IPS-18c (cell line): Measurements from ENCODE around the gene ITPKC.
A peak's percentile ranks its signal among the peaks of the same experiment; 100 is the strongest.
"Not testable (repeated sequence)": the region's sequence is repeated elsewhere in the genome, so short reads cannot be mapped to it uniquely, and the experiment has no call there.

Source experiments
- H3K4me3 ChIP-seq: 2 replicates; pipeline ENCODE4 v1.7.0; 2013; ENCODE audit warnings: low read depth, mild to moderate bottlenecking, low read length, moderate library complexity; ENCODE audit not compliant: insufficient read depth
- H3K9me3 ChIP-seq: one replicate; pipeline ENCODE4 v1.6.1; 2013; ENCODE audit warnings: mild to moderate bottlenecking, low read length, moderate library complexity; ENCODE audit not compliant: control insufficient read depth, insufficient read depth

ITPKC gene

DNA sequence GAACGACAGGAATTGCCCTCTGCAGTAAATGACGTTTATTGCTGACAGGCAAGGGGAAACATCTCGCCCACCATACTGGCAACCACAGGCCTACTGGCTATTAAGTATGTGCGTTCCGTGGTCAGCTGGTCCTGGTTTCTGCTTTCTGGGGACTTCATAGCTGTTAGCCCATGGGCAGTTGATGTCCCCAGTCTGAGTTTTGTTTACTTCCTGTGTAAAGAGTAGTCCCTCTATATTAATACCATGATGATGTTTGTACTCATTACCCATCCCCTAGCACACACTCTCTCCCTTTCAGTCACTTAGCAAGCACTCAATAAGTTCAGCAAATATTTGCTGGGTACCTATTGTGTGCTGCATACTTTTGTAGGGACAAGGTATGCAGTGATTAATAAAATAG lies 52.0 kb downstream of the ITPKC start:
- no peak overlapping the region for H3K4me3 ChIP-seq
- no peaks in the 10 kb centered on the region for H3K9me3 ChIP-seq

DNA sequence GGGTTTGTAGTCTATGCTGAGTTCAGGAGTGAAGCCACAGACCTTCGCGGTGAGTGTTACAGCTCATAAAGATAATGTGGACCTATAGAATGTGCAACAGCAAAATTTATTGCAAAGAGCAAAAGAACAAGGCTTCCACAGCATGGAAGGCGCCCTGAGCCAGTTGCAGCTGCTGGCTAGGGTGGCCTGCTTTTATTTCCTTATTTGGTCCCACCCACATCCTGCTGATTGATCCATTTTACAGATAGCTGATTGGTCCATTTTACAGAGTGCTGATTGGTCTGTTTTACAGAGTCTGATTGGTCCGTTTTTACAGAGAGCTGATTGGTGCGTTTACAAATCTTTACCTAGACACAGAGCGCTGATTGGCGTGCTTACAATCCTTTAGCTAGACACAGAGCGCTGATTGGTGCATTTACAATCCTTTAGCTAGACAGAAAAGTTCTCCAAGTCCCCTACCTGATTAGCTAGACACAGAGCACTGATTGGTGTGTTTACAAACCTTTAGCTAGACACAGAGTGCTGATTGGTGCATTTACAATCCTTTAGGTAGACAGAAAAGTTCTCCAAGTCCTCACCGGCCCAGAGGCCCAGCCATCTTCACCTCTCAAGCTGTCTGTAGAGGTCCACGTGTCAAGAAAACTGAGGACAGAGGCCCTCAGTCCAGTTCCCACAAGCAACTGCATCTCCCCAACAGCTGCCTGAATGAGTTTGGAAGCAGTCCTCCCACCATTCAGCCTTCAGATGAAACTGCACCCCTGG lies 54.4 kb downstream of the ITPKC start:
- H3K9me3 ChIP-seq, H3K4me3 ChIP-seq: not testable (repeated sequence)

DNA sequence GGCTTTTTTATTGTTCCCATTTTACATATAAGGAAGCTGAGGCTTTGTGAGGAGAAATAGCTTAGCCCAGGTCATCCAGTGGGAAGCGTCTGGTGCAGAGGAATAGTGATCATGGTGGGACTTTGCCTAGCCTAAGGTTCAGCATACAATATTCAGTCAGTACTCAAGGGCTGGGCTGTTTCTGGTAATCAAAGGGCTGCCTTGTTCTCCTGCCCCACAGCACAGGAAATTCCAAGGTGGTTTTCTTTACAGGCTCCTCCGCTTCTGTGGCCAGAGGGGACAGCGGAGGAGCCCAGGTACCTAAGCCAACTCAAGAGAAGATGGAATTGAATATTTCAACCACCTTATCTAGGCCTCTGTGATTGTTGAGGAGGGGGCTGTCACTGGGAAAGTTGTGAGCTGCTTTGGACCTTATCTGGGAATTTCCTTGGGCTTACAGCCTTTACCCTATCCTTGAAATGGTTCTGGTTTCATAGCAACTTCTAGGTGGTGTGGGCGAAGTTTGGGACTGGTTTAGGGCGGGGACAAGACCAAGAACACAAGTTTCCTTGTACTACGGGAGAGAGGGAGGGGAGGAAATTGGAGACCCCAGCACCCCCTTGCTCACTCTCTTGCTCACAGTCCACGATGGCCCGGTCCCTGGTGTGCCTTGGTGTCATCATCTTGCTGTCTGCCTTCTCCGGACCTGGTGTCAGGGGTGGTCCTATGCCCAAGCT lies 58.2 kb downstream of the ITPKC start, which contains the start of gene MIA:
Gene MIA (plus strand): TSS at position 606 of the 716 bp plus-strand sequence. CDS start 22 bp downstream, at position 628.
- Histone ChIP-seq H3K4me3 (no peak within 1 kb of the TSS), H3K9me3 (no peaks in the 10 kb centered on the region)

DNA sequence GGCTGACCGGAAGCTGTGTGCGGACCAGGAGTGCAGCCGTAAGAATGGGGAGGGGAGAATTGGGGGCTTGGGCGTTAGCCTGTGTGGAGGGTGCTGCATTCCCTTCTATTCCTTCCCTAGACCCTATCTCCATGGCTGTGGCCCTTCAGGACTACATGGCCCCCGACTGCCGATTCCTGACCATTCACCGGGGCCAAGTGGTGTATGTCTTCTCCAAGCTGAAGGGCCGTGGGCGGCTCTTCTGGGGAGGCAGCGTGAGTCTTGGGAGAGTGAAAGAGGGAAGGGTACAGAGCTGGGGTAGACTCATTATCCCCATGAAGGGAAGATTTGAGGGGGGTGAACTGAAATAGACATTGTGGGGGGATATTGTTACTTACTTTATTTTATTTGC lies 58.7 kb downstream of the ITPKC start:
- no peaks in the 10 kb centered on the region for H3K9me3 ChIP-seq

DNA sequence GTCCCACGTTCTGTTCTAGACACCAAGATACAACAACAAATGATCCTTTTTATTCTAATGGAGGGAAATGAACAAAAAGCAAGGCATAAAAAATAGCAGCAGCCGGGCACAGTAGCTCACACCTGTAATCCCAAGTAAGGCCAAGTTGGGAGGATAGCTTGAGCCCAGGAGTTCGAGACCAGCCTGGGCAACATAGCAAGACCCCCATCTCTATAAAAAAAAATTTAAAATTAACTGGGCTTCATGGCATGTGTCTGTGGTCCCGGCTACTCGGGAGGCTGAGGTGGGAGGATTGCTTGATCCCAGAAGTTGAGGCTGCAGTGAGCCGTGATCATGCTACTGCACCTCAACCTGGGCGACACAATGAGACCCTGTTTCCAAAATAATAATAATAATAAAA lies 59.5 kb downstream of the ITPKC start:
- H3K9me3 ChIP-seq, result no peaks in the 10 kb centered on the region
- no peak overlapping the region for H3K4me3 ChIP-seq

More for the DNA sequence above, 58.7 kb downstream of the ITPKC start:
- H3K4me3 ChIP-seq, result no peak overlapping the region

DNA sequence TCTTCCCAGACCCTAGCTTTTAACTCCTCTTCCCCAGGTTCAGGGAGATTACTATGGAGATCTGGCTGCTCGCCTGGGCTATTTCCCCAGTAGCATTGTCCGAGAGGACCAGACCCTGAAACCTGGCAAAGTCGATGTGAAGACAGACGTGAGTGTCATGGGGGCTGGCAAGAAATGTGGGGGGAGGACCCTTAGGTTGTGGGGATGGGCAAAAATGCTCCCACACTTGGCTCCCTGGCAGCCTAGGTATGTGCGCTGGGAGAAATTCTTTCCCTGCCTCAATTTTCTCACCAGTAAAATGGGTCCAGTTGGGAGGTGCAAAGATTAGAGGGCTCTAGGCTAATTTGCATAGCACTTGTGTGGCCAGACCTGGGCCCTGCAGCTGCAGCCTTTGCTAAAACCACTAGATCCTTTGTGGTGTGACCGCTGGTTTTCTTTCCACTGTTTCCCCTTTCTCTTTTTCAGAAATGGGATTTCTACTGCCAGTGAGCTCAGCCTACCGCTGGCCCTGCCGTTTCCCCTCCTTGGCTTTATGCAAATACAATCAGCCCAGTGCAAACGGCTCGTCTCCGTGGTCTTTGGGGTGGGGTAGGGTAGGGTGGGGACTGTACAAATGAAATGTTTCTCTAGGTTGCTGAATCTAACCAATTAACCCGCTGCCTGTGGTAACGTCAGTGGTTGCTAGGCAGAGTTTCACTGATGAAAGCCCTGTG lies 60.2 kb downstream of the ITPKC start:
- Histone ChIP-seq H3K9me3 (no peaks in the 10 kb centered on the region), H3K4me3 (peak overlapping the region; percentile 67)

DNA sequence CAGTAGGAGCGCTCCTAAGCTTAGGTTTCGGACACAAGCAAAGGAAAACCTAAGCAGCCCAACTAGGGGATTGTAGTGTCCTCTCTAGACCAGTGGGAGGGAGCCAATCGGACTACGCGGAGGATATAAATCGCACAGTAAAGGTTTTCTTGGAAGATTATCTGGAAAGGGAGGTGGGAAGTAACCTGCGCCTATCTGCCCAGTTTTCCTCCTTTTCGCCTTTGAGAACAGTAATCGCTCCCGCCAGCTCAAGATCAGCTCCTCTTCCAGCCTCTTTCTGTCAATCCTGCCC lies 60.7 kb downstream of the ITPKC start:
- no peaks in the 10 kb centered on the region for H3K9me3 ChIP-seq
- H3K4me3 ChIP-seq, result peak overlapping the region; percentile 67; the same call in 1 of the 2 replicates

DNA sequence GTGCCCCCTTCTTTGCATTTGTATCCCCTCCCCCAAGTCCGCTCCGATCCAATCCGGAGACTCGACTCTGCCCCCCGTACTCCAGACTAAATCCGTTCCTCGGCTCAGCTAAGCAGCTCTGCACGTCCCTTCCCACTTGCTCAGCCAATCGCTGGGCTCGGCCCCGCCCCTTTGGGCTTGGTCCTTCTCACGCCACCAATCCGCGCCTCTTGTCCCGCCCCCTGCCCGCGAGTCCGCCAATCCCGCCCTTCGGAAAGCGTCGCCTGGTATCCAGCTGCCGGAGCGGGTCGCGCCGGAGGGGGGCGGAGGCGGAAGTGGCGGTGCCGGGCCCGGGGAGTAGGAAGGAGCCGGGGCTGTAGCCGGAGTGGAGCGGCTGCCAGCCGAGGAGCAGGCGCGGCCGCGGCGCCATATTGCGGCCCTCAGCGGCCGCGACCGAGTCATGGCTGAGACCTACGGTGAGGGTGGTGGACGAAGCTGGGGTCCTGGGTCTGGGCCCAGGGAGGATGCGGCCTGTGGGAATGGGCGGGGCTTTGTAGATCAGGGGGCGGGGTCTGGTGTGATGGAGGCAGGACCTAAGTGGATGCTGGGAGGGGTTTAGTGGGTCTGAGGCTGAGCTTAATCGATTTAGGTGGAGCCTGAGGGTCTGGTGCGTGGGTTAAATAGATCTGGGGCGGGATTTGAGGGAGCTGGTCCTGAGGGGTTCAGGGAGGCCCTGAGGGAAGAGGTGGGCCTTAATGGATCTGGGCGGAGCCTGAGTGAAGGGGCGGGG lies 61.2 kb downstream of the ITPKC start, which contains the start of gene RAB4B:
Gene RAB4B (plus strand): TSS at position 311 of the 769 bp plus-strand sequence. CDS start 129 bp downstream, at position 440.
- H3K4me3 ChIP-seq, result peak within 1 kb of the TSS; percentile 95
- H3K9me3 ChIP-seq, result no peaks in the 10 kb centered on the region

DNA sequence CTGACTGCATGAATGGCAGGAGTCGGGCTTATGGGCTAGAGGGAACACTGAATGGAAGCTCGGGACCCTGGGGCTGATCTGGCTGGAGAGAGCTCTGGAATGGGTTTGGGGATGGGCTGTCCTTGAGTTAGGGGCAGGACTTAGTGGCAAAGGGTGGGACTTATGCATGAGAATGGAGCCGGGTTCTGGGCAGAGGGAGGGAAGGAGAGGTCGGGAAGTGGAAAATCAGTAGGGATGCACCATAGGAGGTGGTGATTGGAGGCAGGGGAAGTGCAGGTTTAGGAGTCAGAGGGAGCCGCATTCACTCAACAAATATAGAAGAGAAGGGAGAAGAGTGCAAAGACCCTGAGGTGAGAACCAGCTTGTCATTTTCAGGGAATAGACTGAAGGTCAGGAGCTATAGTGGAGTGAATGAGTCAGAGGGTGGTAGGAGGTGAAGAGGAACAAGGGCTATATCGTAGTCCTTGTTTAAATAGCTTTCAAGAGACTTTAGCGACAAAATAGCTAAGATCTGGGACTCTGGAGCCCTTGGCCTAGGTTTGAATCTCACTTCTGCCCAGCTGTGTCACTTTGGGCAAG lies 61.9 kb downstream of the ITPKC start:
- Histone ChIP-seq H3K4me3 (peak overlapping the region; percentile 95), H3K9me3 (no peaks in the 10 kb centered on the region)

DNA sequence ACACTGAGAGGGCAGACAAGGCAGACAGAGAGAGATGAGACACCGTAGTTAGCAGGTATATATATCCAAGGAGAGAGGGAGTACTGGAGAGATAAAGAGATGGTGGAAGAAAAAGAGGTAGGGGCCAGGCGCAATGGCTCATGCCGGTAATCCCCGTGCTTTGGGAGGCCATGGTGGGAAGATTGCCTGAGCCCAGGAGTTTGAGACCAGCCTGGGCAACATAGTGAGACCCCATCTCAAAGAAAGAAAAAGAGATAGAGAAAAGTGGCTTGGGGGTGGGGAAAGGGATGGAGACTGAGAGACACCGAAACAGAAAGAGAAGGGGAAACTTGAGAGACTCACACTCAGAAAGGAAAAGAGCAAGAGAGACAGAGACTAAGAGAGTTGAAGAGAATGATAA lies 63.7 kb downstream of the ITPKC start:
- H3K9me3 ChIP-seq, result no peaks in the 10 kb centered on the region
- H3K4me3 ChIP-seq, result no peak overlapping the region

DNA sequence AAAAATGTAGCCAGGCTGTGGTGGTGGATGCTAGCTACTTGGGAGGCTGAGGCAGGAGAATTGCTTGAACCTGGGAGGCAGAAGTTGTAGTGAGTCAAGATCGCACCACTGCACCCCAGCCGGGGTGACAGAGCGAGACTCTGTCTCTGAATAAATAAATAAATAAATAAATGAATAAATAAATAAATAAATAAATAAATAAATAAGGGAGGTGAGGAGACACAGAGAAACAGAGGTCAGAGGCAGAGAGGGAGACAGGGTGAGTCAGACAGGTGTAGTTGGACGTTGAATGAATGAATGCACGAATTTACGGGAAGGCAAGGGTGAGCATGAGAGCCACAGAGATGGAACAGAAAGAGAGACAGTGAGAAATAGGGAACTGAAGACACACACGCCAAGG lies 64.2 kb downstream of the ITPKC start:
- Histone ChIP-seq H3K9me3 (no peaks in the 10 kb centered on the region), H3K4me3 (no peak overlapping the region)

DNA sequence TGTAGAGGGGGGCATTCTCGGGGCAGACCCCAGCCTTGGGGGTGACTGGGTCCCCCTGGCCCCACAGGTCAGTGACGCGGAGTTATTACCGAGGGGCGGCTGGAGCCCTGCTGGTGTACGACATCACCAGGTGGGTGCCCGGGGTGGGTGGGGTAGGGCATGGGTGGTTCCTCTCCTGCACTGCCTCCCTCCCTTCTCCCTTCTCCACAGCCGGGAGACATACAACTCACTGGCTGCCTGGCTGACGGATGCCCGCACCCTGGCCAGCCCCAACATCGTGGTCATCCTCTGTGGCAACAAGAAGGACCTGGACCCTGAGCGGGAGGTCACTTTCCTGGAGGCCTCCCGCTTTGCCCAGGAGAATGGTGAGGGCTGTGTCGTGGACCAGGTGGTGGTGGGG lies 66.8 kb downstream of the ITPKC start:
- H3K4me3 ChIP-seq, result no peak overlapping the region
- H3K9me3 ChIP-seq, result no peaks in the 10 kb centered on the region

DNA sequence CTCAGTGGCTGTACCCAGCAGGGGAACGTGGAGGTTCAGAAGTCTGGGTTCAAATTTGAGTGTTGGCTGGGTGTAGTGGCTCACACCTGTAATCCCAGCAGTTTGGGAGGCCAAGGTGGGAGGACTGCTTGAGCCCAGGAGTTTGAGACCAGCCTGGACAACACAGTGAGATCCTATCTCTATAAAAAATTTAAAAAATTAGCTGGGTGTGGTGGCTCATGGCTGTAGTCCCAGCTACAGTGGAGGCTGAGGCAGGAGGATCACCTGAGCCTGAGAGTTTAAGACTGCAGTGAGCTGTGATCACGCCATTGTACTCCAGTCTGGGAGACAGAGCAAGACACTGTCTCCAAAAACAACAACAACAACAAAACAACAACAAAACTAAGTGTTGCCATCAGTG lies 67.2 kb downstream of the ITPKC start:
- not testable (repeated sequence) for H3K4me3 ChIP-seq, H3K9me3 ChIP-seq

DNA sequence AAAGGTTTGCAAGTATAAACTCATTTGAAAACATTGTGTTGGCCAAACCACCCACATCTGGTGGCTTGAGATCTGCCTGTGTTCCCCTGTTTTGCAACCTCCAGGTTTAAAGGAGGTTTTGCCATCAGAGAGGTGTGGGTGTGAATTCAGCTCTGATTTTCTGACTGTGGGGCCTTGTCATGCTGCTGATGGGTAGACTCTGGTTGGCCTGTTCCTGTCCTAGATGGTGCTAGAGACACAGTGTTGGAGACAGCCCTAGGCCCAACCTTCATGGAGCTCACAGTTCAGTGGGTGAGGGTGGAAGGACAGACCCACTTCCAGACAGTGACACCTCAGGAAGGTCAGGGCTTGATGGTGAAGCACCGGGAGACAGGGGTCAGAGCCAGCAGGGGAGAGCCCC lies 68.6 kb downstream of the ITPKC start:
- Histone ChIP-seq H3K4me3 (no peak overlapping the region), H3K9me3 (no peaks in the 10 kb centered on the region)

DNA sequence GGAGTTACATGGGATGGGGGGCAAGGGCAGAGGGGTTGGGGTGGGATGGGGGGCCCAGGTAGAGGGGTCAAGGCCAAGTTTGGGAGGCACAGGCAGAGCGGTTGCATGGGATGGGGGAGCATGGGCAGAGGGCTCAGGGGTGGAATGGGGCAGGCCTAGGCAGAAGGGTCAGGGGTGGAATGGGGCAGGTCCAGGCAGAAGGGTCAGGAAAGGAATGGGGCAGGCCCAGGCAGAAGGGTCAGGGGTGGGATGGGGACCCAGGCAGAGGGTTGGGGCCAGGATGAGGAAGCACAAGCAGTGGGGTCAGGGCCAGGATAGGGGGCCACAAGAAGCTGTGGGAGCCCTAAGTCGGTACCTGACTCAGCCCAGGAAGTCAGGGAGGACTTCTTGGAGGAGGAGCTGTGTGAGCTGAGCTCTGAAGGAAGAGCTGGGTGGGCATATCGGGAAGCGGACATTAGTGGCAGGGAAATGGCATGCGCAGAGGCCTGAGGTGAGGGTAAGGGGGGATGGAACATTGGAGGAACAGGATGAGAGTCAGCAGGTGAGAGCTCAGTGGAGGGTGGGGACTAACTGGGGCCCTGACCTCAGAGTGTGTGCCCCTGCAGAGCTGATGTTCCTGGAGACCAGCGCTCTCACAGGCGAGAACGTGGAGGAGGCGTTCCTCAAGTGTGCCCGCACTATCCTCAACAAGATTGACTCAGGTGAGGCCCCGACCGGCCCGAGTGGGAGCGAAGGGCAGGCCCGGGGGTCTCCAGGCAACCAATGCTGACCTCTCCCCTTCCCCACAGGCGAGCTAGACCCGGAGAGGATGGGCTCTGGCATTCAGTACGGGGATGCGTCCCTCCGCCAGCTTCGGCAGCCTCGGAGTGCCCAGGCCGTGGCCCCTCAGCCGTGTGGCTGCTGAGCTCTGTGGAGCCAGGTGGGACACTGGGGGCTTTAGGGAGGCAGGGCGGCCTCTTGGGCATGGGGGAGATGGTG lies 69.4 kb downstream of the ITPKC start:
- H3K9me3 ChIP-seq, result no peaks in the 10 kb centered on the region
- H3K4me3 ChIP-seq, result no peak overlapping the region
